Left ventricle myocardium inferior (tissue), 1 donor: Measurements from ENCODE around the gene KLRC3. TPM values are rescaled to one million over a fixed set of nuclear protein-coding genes. Genes with fewer than 3 reads are reported as not detected.
"Not testable (repeated sequence)": the region's sequence is repeated elsewhere in the genome, so short reads cannot be mapped to it uniquely, and the experiment has no call there.

Experiments used
- DNase-seq: peaks from one replicate; pipeline ENCODE4 v3.0.0-alpha.2; 2020
- H3K27ac ChIP-seq: fragments of 200-600 bp; replicated peaks from 2 replicates; pipeline ENCODE4 v1.8.0; 2021
- H3K27me3 ChIP-seq: fragments of 200-600 bp; 2 replicates; pipeline ENCODE4 v1.8.0; 2021; ENCODE audit warnings: low read depth
- H3K36me3 ChIP-seq: fragments of 200-600 bp; 2 replicates; pipeline ENCODE4 v1.8.0; 2021
- H3K4me1 ChIP-seq: fragments of 200-600 bp; 2 replicates; pipeline ENCODE4 v1.8.0; 2021
- H3K4me3 ChIP-seq: fragments of 200-600 bp; 2 replicates; pipeline ENCODE4 v1.8.0; 2021; ENCODE audit warnings: mild to moderate bottlenecking, moderate library complexity
- H3K9me3 ChIP-seq: fragments of 200-600 bp; replicated peaks from 2 replicates; pipeline ENCODE4 v1.8.0; 2021
- intact Hi-C: fragments of 100-400 bp; cut with micrococcal nuclease; formaldehyde crosslinking; loops from one replicate; pipeline ENCODE4 v1.11.0; 2022
- total RNA-seq: library from RNA; stranded (reverse); fragmentation: NEBNext Ultra II Directional; extraction: Animal tissue kit (Norgen Biotek cat#: 25700); gene quantifications from one replicate; pipeline ENCODE4 v1.2.1, GENCODE V29; 2021
- TF ChIP-seq, protein P1 (sequence below): fragments of 200-600 bp; IDR thresholded peaks from 2 replicates; pipeline ENCODE4 v1.8.0; 2021; ENCODE audit warnings: antibody characterized with exemption, mild to moderate bottlenecking, borderline replicate concordance
- donor health status: DM: no; HTN: yes; CAD: no; lungs with severe emphysema.

Gene KLRC3
- total RNA-seq, 1 donor from 2014 or later, result not detected

DNA sequence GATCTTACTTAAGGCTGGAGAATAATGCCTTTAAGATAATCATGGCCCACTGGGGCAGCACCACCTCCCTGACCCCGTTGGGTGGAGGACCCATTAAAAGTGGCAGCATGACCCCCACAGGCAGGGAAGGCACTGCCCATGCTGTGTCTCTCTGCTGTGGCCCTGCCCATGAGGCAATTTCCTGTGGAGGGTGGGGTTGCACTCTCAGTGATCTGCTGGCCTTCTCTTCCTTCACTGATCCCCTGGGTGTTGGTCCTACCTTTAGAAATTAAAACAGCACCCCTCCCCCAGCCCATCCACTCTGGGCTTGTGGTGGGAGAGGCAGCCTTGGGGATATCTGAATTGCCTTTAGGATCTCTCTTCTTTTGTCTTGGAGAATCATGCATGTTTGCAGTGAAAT, 47.8 kb downstream of the KLRC3 start:
- Histone ChIP-seq H3K9me3 (no peaks in the 10 kb centered on the region), H3K27ac (no peak overlapping the region), H3K27me3 (no peaks in the 10 kb centered on the region), H3K36me3 (no peaks in the 10 kb centered on the region), H3K4me1 (peaks cover 7% of the 10 kb centered on the region), H3K4me3 (no peak overlapping the region)
- intact Hi-C loops, result no loop called here
- no peak for DNase-seq
- TF ChIP-seq, protein P1, sequence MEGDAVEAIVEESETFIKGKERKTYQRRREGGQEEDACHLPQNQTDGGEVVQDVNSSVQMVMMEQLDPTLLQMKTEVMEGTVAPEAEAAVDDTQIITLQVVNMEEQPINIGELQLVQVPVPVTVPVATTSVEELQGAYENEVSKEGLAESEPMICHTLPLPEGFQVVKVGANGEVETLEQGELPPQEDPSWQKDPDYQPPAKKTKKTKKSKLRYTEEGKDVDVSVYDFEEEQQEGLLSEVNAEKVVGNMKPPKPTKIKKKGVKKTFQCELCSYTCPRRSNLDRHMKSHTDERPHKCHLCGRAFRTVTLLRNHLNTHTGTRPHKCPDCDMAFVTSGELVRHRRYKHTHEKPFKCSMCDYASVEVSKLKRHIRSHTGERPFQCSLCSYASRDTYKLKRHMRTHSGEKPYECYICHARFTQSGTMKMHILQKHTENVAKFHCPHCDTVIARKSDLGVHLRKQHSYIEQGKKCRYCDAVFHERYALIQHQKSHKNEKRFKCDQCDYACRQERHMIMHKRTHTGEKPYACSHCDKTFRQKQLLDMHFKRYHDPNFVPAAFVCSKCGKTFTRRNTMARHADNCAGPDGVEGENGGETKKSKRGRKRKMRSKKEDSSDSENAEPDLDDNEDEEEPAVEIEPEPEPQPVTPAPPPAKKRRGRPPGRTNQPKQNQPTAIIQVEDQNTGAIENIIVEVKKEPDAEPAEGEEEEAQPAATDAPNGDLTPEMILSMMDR, result no peak

DNA sequence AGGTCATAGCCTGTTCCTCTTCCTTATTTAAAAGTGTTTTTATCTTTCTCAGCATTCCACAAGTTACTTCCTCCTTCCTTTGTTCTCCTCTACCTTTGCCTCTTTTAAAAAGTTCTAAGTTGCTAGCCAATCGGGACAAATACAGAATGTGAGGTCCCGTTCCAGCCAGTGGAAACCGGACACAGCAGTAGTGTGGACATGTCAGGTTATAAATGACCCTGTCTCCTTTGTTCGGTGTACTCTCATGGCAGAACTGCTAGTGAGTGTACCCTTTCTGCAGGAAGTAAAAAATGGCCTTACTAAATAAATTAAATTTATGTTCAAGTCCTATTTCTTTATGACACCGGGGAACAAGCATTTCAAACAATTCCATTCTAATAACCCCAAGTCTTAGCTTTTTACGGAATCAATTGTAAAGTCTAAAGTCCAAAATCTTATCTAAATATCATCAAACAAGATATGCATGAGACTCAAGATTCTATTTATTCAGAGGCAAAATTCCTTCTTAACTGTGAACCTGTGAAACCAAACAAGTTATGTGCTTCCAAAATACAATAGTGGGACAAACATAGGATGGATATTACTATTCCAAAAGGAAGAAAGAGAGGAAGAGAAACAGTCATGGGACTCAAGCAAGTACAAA, 48.4 kb downstream of the KLRC3 start:
- H3K27me3 ChIP-seq, intact Hi-C loops, H3K9me3 ChIP-seq, H3K36me3 ChIP-seq, H3K4me3 ChIP-seq, H3K4me1 ChIP-seq, DNase-seq: not testable (repeated sequence)
- H3K27ac ChIP-seq, result peak overlapping the region; percentile 34

DNA sequence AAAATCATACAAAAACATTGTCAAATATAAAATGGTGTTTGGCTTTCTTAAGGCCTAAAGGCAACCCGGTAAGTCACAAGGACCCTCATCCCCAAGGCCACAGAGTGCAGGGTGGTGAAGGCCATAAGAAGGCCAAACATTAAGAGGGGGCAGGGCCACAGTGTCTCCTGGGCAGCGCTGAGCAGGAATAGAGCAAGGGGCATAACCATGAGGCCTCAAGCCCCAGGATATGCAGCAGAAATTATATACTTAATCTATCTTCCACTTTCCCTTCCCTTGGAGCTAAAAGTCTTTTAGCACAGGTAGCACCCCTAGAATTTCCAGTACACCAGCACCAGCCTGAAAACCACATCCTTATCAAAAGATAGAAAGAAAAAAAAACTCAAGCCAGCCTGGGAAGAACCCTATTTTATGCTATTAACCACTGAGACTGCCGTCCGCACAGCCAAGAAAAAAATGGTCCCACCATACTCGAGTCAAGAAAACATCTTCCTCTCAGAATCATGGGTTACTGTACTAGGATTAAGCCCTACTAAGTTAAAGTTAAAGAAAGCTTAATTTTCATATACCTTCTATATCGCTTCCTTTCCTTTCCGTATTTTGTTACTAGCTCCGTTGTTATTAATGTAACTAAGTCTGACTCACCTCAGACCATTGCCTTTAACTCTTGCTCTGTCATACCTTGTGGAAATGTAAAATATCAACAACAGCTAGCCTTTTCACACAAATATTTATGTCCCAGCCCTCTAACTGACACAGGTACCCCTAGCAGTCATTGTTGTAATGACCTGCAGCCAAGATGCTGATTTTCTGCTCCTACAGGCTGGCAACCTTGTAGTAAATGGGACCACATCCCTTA, 50.6 kb downstream of the KLRC3 start:
- DNase-seq, result no peak
- intact Hi-C loops, result no loop called here
- TF ChIP-seq, protein P1, result no peak
- Histone ChIP-seq H3K9me3 (no peaks in the 10 kb centered on the region), H3K27me3 (no peaks in the 10 kb centered on the region), H3K27ac (no peak overlapping the region), H3K4me1 (peaks cover 24% of the 10 kb centered on the region), H3K36me3 (no peaks in the 10 kb centered on the region), H3K4me3 (no peak overlapping the region)

DNA sequence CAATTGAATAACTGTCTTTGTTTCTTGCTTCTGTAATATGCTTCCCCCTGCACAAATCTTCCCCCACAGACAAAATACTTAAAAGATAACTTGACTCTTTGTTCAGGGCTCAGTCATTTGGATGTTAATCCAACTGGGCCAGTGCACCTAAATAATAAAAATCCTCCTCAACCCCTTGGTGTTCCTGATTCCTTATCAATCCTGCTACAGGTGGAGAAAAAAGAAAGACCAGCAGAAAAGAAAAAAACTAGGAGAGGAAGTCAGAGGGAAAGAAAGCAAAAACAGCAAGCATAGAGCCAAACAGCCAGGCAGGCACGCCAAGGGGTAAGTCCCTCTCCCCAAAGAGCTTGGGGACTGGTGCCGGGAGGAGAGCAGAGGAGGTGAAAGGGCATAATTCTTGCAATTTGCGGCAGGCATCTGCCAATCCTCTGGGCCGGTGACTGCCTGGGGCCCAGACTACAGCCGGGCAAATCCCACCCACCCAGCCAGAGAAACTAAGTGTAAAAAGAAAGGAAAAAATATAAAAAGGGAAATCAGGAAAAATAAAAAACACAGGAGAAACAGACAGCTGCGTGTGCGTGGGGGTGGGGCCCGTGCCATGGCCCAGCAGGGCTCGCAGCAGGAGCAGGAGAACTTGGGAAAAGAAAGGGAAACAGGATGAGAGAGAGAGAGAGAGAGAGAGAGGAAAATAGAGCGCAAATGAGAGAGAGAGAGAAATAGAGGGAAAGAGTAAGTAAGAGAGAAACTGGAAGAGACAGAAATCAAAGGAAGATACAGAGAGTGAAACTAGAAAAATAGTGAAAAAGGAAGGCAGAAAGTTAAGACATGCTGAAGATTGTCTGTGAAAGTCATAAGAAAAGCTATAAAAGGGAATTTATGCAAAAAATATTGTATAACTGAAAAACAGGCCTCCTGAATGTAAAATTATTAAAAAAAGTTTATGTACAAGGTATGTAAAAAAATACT, 51.9 kb downstream of the KLRC3 start:
- DNase-seq, result no peak
- H3K36me3 ChIP-seq, result no peaks in the 10 kb centered on the region
- intact Hi-C loops, result no loop called here
- H3K27ac ChIP-seq, result peak overlapping the region; percentile 76
- TF ChIP-seq, protein P1, result no peak
- no peaks in the 10 kb centered on the region for H3K9me3 ChIP-seq
- no peaks in the 10 kb centered on the region for H3K27me3 ChIP-seq
- H3K4me3 ChIP-seq, result peak overlapping the region; percentile 27
- peaks cover 37% of the 10 kb centered on the region for H3K4me1 ChIP-seq

DNA sequence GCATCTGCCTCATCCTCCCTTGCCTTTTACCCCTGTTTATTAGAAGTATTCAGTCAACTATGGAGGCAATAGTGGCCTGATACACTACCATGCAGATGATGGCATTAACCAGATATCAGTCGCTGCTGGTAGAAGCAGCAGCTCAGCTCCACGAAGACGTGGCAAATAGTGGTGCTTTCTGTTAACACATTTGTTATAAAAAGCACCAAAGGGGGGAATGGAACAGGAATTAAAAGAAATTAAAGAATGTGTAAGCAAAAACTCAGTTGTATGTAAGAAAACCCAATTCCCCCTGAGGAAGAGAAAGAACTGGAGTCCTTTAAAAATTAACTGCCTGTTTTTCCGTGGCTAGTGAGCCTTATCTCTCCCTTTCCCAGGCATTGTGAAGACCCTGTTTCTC, 52.7 kb downstream of the KLRC3 start:
- H3K9me3 ChIP-seq, DNase-seq, H3K27me3 ChIP-seq, H3K27ac ChIP-seq, intact Hi-C loops, H3K4me3 ChIP-seq, H3K36me3 ChIP-seq: not testable (repeated sequence)
- H3K4me1 ChIP-seq, result peaks cover 42% of the 10 kb centered on the region

DNA sequence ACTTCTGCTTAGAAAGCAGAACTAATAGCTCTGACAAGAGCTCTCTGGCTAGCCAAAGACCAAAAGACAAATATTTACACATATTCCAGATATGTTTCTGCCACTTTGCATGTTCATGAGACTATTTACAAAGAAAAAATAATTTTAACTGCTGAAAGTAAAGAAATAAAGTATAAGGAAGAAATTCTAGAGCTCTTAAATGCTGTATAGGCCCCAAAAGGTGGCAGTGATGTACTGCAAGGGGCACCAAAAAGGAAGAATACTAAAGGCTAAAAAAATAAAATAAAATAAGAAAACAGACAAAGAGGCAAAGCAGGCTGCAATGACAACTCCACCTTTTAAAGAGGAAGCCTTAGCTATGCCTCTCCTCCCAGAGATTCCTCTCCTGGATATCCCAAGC, 53.5 kb downstream of the KLRC3 start:
- TF ChIP-seq, protein P1, result no peak
- peak overlapping the region; percentile 96 for H3K27ac ChIP-seq
- no peak overlapping the region for H3K4me3 ChIP-seq
- peaks cover 38% of the 10 kb centered on the region for H3K4me1 ChIP-seq
- intact Hi-C loops, result no loop called here
- no peaks in the 10 kb centered on the region for H3K27me3 ChIP-seq
- no peaks in the 10 kb centered on the region for H3K9me3 ChIP-seq
- H3K36me3 ChIP-seq, result no peaks in the 10 kb centered on the region
- no peak for DNase-seq
